Colonic mucosa (tissue), 4 donors: Measurements from ENCODE around the gene NEU4. TPM values are rescaled to one million over a fixed set of nuclear protein-coding genes. Genes with fewer than 3 reads are reported as not detected.
A peak's percentile ranks its signal among the peaks of the same experiment; 100 is the strongest.

Experiments used
- DNase-seq: peaks from one replicate; pipeline ENCODE4 v3.0.0-alpha.2; 2020
- H3K27ac ChIP-seq: fragments of 200-600 bp; one replicate; pipeline ENCODE4 v1.8.0; 2021
- H3K27me3 ChIP-seq: fragments of 200-600 bp; one replicate; pipeline ENCODE4 v1.8.0; 2021
- H3K36me3 ChIP-seq: fragments of 200-600 bp; one replicate; pipeline ENCODE4 v1.8.0; 2021
- H3K4me1 ChIP-seq: fragments of 200-600 bp; one replicate; pipeline ENCODE4 v1.8.0; 2021; ENCODE audit warnings: mild to moderate bottlenecking
- H3K4me3 ChIP-seq: fragments of 200-600 bp; one replicate; pipeline ENCODE4 v1.8.0; 2021
- H3K9ac ChIP-seq, 2 donors: one replicate each; pipeline ENCODE4 v1.7.0; 2013; ENCODE audit warnings: control low read depth in 2 of 2, low read depth in 2 of 2, low read length in 2 of 2
- H3K9me3 ChIP-seq: fragments of 200-600 bp; one replicate; pipeline ENCODE4 v1.8.0; 2021
- CTCF ChIP-seq: fragments of 200-600 bp; IDR thresholded peaks from one replicate; pipeline ENCODE4 v1.8.0; 2022; ENCODE audit warnings: antibody characterized with exemption, mild to moderate bottlenecking
- intact Hi-C: fragments of 100-400 bp; cut with DNase I; formaldehyde crosslinking; loops from one replicate; pipeline ENCODE4 v1.14.1; 2022
- total RNA-seq, 2 donors: library from RNA; stranded (reverse); fragmentation: NEBNext Ultra II Directional in 1 of 2; extraction: Animal tissue kit (Norgen Biotek cat#: 25700) in 1 of 2; gene quantifications; one replicate each; pipeline ENCODE4 v1.2.1, GENCODE V29; 2021
- donor health status: healthy.
- donor health status: DM: no; HTN: no; CAD: no.
- donor health status: DM: no; HTN: no; CAD: no.

NEU4 gene
- total RNA-seq, 2 donors from 2014 or later = 36.9 to 84.5 TPM

GRCh38 chr2:241843321-241844065 lies 34.5 kb downstream of the NEU4 start:
- DNase-seq = peak; percentile 21
- Histone ChIP-seq H3K9me3 (no peaks in the 10 kb centered on the region), H3K27me3 (no peaks in the 10 kb centered on the region), H3K27ac (peak overlapping the region; percentile 32), H3K4me3 (peak overlapping the region; percentile 7), H3K36me3 (no peaks in the 10 kb centered on the region), H3K9ac (peak overlapping the region in 1 of 2 donors; percentile 46), H3K4me1 (no peaks in the 10 kb centered on the region)
- intact Hi-C loops = no loop called here
- TF ChIP-seq CTCF = no peak

- Histone ChIP-seq H3K9ac (peak overlapping the region; percentile 40 to 46), H3K27ac (no peak overlapping the region), H3K36me3 (no peaks in the 10 kb centered on the region), H3K4me3 (peak overlapping the region; percentile 30), H3K27me3 (no peaks in the 10 kb centered on the region), H3K9me3 (no peaks in the 10 kb centered on the region), H3K4me1 (no peaks in the 10 kb centered on the region)
- peak; percentile 78 for DNase-seq
- TF ChIP-seq CTCF = peak; percentile 18
- intact Hi-C loops = no loop called here
Measured at GRCh38 chr2:241844066-241844728, 35.2 kb downstream of the NEU4 start.

- intact Hi-C loops = no loop called here
- Histone ChIP-seq H3K4me3 (peak overlapping the region; percentile 30), H3K9ac (no peak overlapping the region), H3K27me3 (no peaks in the 10 kb centered on the region), H3K4me1 (no peaks in the 10 kb centered on the region), H3K9me3 (no peaks in the 10 kb centered on the region), H3K27ac (no peak overlapping the region), H3K36me3 (no peaks in the 10 kb centered on the region)
- TF ChIP-seq CTCF = no peak
- DNase-seq = peak; percentile 13
Measured at GRCh38 chr2:241844831-241845578, 36.0 kb downstream of the NEU4 start.

GRCh38 chr2:241846406-241846805 lies 37.4 kb downstream of the NEU4 start:
- Histone ChIP-seq H3K9me3 (no peaks in the 10 kb centered on the region), H3K4me1 (no peaks in the 10 kb centered on the region), H3K4me3 (no peak overlapping the region), H3K27me3 (no peaks in the 10 kb centered on the region), H3K27ac (no peak overlapping the region), H3K36me3 (no peaks in the 10 kb centered on the region), H3K9ac (no peak overlapping the region)
- no peak for TF ChIP-seq CTCF
- intact Hi-C loops = no loop called here
- DNase-seq = no peak

- no peaks in the 10 kb centered on the region for H3K36me3 ChIP-seq
- H3K9me3 ChIP-seq = no peaks in the 10 kb centered on the region
- no peak for TF ChIP-seq CTCF
- H3K4me3 ChIP-seq = no peak overlapping the region
- H3K27me3 ChIP-seq = no peaks in the 10 kb centered on the region
- H3K4me1 ChIP-seq = no peaks in the 10 kb centered on the region
- H3K9ac ChIP-seq = no peak overlapping the region
- intact Hi-C loops = no loop called here
- H3K27ac ChIP-seq = no peak overlapping the region
- DNase-seq = no peak
Measured at GRCh38 chr2:241848761-241849615, 40.0 kb downstream of the NEU4 start.
